ENCODE data around the gene TENM3. TPM values are rescaled to one million over a fixed set of nuclear protein-coding genes. Genes with fewer than 3 reads are reported as not detected.

The TENM3 gene
- polyA plus RNA-seq, 1 experiment, result 9.2 TPM

DNA sequence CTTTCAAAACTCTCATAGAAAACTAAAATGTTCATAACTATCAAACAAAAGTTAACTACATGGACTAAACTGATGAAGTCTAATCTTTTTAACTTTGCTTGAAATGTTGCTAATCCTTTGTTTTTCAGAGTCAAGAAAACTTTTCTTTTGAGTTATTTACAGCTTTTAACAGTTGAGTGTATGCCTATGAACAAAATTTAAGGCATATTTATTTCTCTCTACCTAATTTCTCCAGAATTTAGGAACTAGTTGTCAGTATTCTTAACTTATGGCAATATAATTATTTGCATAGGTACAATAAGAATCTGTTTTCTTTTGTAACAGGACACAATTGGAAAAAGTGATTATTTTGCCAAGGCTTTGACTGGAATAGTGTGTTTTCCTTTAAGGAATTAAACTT, 23.8 kb downstream of the TENM3 start:
- no peak overlapping the region for H3K4me3 ChIP-seq (ENCODE audit: low read depth, low read length)
- no peak for DNase-seq (ENCODE audit: low read depth)
- TF ChIP-seq, protein P1, sequence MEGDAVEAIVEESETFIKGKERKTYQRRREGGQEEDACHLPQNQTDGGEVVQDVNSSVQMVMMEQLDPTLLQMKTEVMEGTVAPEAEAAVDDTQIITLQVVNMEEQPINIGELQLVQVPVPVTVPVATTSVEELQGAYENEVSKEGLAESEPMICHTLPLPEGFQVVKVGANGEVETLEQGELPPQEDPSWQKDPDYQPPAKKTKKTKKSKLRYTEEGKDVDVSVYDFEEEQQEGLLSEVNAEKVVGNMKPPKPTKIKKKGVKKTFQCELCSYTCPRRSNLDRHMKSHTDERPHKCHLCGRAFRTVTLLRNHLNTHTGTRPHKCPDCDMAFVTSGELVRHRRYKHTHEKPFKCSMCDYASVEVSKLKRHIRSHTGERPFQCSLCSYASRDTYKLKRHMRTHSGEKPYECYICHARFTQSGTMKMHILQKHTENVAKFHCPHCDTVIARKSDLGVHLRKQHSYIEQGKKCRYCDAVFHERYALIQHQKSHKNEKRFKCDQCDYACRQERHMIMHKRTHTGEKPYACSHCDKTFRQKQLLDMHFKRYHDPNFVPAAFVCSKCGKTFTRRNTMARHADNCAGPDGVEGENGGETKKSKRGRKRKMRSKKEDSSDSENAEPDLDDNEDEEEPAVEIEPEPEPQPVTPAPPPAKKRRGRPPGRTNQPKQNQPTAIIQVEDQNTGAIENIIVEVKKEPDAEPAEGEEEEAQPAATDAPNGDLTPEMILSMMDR (IDR thresholded peaks at IDR 0.05; ENCODE audit: insufficient read depth, low read depth, low read length), result no peak
- ChIA-PET POLR2A (no interaction called here), CTCF (interaction anchor here (0.8 kb wide), 1 partner anchor 12 kb away, joined by 4 read pairs; no protein-coding TSS in a partner anchor)
- H3K36me3 ChIP-seq (ENCODE audit: control insufficient read depth, insufficient read depth, low read length), result no peaks in the 10 kb centered on the region
- no peaks in the 10 kb centered on the region for H3K27me3 ChIP-seq (ENCODE audit: control insufficient read depth, insufficient read depth, low read length)

DNA sequence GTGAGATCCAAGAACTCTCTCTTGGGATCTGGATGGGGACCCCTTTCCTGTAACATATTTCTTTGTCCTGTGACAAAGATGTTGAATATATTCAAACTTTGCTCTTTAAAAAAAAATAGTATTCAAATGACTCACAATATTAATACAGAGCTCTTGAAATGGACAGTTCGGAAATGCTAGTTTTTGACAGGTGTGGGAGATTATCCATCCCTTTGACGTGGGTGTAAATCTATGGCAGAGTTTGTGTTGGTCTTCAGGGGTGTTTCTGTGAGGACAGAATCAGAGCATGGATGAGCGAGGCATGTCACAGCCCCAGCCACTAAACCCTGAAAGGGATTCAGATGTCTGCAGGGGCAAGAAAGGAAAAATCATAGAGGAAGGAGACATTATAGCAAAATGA, 25.8 kb downstream of the TENM3 start:
- H3K36me3 ChIP-seq (ENCODE audit: control insufficient read depth, insufficient read depth, low read length), result no peaks in the 10 kb centered on the region
- TF ChIP-seq, protein P1 (IDR thresholded peaks at IDR 0.05; ENCODE audit: insufficient read depth, low read depth, low read length), result no peak
- no peak overlapping the region for H3K4me3 ChIP-seq (ENCODE audit: low read depth, low read length)
- no peak for DNase-seq (ENCODE audit: low read depth)
- H3K27me3 ChIP-seq (ENCODE audit: control insufficient read depth, insufficient read depth, low read length), result no peaks in the 10 kb centered on the region
- ChIA-PET POLR2A (no interaction called here), CTCF (interaction anchor here (1.2 kb wide), 1 partner anchor 10 kb away, joined by 3 read pairs; no protein-coding TSS in a partner anchor)

DNA sequence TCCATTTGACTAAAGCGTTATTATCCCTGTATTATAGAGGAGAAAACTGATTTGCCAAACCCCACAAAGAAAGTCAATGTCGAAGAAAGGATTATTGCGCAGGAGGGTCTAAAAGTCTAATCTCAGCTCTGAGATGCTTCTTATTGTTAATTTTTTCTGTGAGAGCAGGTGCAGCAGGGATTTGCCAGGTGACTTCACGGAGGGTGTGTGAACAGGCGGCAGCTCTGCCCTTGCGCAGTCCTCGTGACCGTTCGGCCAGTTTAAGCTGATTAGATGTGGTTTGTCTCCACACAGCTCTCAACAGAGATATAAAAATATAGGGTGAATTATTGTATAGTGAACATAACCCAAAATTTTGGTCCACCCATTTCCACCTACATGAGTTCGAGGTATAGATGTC, 28.5 kb downstream of the TENM3 start:
- no peak for DNase-seq (ENCODE audit: low read depth)
- TF ChIP-seq, protein P1 (IDR thresholded peaks at IDR 0.05; ENCODE audit: insufficient read depth, low read depth, low read length), result no peak
- ChIA-PET POLR2A (no interaction called here), CTCF (no interaction called here)
- Histone ChIP-seq H3K36me3 (ENCODE audit: control insufficient read depth, insufficient read depth, low read length) (no peaks in the 10 kb centered on the region), H3K27me3 (ENCODE audit: control insufficient read depth, insufficient read depth, low read length) (no peaks in the 10 kb centered on the region), H3K4me3 (ENCODE audit: low read depth, low read length) (no peak overlapping the region)

DNA sequence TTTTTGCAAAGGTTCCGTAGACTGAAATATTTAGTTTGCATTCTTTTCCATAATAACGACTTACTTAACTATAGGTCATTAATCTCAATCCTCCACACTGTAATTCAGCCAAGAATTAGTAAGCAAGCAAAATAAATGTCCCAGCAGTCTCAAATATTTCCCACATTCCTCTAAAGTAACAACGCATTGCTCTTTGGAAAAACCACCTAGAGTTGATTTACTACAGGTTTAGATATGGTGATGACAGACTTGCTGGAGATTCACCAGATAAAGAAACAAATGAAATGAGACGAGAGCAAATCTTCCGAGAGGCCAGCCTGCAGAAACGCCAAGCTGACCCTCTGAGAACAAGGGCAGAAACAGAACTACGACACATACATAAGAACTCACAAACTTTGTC, 28.9 kb downstream of the TENM3 start:
- POLR2A ChIA-PET, result no interaction called here
- H3K4me3 ChIP-seq (ENCODE audit: low read depth, low read length), result no peak overlapping the region
- DNase-seq (ENCODE audit: low read depth), result no peak
- TF ChIP-seq, protein P1 (IDR thresholded peaks at IDR 0.05; ENCODE audit: insufficient read depth, low read depth, low read length), result no peak
- no peaks in the 10 kb centered on the region for H3K27me3 ChIP-seq (ENCODE audit: control insufficient read depth, insufficient read depth, low read length)
- no peaks in the 10 kb centered on the region for H3K36me3 ChIP-seq (ENCODE audit: control insufficient read depth, insufficient read depth, low read length)
- CTCF ChIA-PET, result no interaction called here

DNA sequence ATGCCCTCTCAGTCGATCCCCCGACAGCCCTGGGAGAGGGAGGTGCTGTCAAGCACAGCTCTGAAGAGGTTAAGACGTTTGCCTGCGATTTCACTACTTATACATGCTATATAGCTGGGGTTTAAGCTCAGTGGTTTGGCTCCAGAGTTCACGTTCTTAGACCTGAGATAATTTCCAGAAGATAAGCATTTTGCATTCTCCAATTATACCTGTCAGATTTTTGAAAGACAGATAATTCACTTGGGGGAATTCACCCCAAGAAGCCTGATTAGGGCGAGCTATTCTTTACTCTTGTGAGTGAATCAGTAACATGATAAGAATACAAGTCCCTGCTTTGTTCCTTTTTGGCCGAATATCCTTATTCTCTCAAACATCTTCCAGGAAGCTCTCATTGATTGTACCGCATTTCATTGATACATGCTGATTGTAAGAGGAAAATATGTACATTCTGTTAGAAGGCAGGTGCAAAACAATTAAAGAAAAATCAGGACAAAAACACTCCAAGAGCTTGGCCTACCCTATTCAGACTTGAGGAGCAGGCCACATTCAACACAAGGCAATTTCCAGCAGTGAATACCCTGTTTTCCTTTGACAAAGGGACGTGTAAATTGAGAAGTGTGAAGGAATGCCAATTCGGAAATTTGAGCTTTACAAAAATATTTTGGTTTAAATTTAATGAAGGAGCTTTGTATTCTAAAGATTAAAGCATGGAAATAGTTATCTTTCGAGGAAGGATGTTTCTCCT, 30.2 kb downstream of the TENM3 start:
- POLR2A ChIA-PET, result no interaction called here
- no peaks in the 10 kb centered on the region for H3K27me3 ChIP-seq (ENCODE audit: control insufficient read depth, insufficient read depth, low read length)
- no peak for DNase-seq (ENCODE audit: low read depth)
- H3K4me3 ChIP-seq (ENCODE audit: low read depth, low read length), result no peak overlapping the region
- CTCF ChIA-PET, result interaction anchor here (1.3 kb wide), 1 partner anchor 11 kb away, joined by 3 read pairs; no protein-coding TSS in a partner anchor
- no peaks in the 10 kb centered on the region for H3K36me3 ChIP-seq (ENCODE audit: control insufficient read depth, insufficient read depth, low read length)
- TF ChIP-seq, protein P1 (IDR thresholded peaks at IDR 0.05; ENCODE audit: insufficient read depth, low read depth, low read length), result no peak

Measured in BJ (cell line).